CD4-positive, alpha-beta T cell treated with Interleukin-2 at 100 ng/mL for 4 hours (primary cell): ENCODE data around the gene SSRP1.
A peak's percentile ranks its signal among the peaks of the same experiment; 100 is the strongest.
"Not testable (repeated sequence)": the region's sequence is repeated elsewhere in the genome, so short reads cannot be mapped to it uniquely, and the experiment has no call there.

ENCODE experiments used
- DNase-seq: peaks from one replicate; pipeline ENCODE4 v3.0.0-alpha.2; 2020; ENCODE audit warnings: low spot score

SSRP1 gene

GRCh38 chr11:57338142-57338541 lies 2.5 kb upstream of the SSRP1 start, which contains the start of gene P2RX3:
Gene P2RX3, plus strand, starts transcription at chr11:57338352. Its CDS starts 199 bp downstream, at chr11:57338551.
- DNase-seq = no peak

DNA sequence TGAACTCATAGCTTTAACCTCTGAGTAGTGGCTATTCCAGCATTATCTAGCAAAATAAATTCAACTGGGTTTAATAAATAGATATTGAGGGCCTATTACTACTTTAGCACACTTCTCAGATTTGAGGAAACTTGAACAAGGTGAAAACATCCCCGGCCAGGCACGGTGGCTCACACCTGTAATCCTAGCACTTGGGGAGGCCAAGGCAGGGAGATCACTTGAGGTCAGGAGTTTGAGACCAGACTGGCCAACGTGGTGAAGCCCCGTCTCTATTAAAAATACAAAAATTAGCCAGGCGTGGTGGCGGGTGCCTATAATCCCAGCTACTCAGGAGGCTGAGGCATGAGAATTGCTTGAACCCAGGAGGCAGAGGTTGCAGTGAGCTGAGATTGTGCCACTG lies 1.2 kb upstream of the SSRP1 start:
- DNase-seq = not testable (repeated sequence)

- DNase-seq = peak; percentile 26
These were observed 497 bp upstream of the SSRP1 start for GRCh38 chr11:57336111-57336666.

GRCh38 chr11:57335023-57335342 lies 709 bp downstream of the SSRP1 start:
- DNase-seq = no peak

DNA sequence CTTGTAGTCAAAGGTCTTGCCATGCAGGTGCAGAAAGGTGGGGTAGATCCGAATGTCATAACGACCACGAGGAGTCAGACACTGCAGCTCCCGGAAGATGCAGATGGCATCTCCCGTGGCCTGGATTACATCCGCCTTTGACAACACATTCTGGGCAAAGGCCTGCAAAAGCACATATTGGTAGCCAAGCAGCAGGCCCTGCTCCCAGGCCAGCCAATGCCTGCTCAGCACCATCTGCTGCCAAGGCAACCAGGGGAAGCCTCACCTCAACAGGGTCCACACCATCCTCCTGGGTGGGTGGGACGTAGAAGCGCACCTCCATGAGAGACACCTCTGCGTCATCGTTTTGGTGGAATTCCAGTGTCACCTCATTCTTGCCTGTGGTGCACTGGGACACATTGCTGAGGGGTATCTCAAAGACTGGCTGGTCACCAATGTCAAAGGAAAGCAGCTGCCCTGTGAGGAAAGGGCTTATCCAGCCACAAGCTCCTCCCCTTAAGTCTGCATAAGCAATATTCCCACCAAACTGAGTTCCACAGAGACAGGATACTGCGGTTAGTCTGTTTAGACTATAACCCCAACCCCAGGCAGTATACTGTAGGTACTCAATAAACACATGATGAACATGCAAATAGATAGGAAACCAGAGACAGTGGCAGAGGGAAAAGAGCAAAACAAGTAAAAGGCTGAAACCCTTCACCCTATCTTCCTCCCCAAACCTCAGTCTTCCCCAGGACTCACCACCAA lies 2.8 kb downstream of the SSRP1 start:
- DNase-seq = no peak

- DNase-seq = no peak
These were observed 4.0 kb downstream of the SSRP1 start for GRCh38 chr11:57331720-57332119.

DNA sequence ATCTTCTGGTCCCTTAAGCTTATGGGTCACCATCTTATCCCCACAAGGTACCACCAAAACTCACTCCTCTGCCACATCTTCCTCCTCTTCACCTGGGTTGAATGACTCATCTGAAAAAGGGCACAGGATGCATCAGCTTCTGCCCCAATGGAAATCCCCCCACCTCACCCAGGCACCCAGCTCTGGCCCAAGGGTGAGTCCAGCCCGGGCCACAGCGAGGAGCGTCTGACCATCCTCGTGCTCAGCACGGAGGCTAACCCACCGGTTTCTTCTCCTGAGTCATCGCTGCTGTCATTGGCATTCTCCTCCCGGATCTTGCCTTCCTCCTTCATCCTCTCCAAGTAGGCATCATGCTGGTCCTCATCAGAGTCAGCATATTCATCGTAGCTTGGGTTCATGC lies 5.7 kb downstream of the SSRP1 start:
- DNase-seq = no peak

DNA sequence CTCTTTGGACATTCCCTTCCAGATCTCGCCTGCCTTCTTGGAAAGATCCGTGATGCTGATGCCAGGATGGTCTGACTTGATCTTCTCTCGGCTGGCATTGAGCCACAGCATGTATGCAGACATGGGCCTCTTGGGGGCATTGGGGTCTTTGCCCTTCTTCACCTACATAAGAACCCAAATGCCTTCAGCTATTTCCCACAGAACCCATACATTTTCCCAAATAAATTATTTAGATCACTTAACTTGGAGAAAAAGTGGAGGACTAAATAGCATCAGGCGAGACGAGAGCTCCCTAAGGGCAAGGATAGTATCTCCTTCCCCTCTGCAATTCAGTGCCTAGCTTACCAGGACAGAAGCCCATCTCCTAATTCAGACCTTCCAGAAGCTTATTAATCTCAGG lies 8.0 kb downstream of the SSRP1 start:
- no peak for DNase-seq

DNA sequence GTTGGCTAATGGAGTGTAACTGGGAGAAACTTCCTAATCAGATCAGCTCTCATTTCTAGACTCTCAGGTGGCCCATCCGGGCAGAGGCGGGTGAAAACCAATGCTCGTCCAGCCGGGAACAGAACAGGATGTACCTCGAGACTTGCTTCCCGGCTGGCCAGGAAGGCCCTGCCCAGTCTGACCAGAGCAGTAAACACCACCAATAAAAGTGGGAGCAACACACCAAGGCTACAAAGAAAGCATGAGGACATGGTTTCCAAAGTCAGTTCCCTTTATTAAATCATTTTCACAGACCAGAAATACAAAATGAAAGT lies 10.0 kb downstream of the SSRP1 start:
- DNase-seq = no peak

- peak; percentile 94 for DNase-seq
These were observed 10.6 kb downstream of the SSRP1 start, which contains the start of gene TNKS1BP1 for GRCh38 chr11:57324886-57325734. Gene TNKS1BP1, minus strand, starts transcription at chr11:57324952. Its CDS starts 3,067 bp downstream, at chr11:57321885.

GRCh38 chr11:57324154-57324885 lies 11.4 kb downstream of the SSRP1 start:
- no peak for DNase-seq

- no peak for DNase-seq
These were observed 11.9 kb downstream of the SSRP1 start for GRCh38 chr11:57323855-57324153.

- DNase-seq = no peak
These were observed 12.4 kb downstream of the SSRP1 start for GRCh38 chr11:57323167-57323854.

DNA sequence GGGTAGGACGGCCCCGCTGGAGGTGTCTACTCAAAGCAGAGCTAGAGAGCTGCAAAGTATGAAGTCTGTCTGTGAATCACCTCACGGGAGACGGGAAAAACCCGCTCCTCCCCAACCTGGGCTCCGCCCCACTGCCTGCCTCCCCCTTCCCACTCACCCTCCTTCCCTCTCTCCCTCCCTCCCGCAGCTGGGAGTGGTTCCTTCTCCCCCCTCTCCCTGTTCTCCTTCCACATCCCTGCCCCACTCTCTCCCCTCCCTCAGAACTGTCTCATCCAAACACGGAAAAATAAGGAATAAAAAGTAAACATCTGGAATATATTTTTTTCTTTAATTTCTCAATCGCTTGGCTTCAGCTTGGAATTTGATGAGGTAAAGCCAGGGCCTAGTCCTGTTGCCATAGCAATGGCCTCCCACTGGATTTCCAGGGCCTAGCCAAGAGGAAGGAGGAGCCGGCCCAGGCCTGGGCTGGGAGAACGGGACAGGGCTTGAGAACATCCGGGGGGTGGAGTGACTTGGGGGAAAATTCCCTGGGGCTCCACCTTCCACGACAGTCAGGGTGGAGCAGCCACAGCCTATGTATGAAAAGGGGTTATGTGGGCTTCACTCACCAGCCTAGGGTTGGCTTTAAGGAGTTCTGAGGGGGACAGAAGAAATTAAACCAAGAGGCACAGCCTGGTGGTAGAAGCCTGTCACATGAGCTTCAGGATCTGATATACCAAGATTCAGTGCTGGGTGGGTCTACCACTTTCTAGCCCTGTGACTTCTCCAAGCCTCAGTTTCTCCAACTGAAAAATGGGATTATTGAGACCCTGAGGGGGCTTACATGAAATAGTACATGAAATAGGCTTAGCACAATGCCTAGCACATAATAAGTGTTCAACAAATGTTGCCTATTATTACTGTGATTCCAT lies 13.2 kb downstream of the SSRP1 start:
- DNase-seq = no peak

GRCh38 chr11:57321388-57322255 lies 14.1 kb downstream of the SSRP1 start:
- no peak for DNase-seq

DNA sequence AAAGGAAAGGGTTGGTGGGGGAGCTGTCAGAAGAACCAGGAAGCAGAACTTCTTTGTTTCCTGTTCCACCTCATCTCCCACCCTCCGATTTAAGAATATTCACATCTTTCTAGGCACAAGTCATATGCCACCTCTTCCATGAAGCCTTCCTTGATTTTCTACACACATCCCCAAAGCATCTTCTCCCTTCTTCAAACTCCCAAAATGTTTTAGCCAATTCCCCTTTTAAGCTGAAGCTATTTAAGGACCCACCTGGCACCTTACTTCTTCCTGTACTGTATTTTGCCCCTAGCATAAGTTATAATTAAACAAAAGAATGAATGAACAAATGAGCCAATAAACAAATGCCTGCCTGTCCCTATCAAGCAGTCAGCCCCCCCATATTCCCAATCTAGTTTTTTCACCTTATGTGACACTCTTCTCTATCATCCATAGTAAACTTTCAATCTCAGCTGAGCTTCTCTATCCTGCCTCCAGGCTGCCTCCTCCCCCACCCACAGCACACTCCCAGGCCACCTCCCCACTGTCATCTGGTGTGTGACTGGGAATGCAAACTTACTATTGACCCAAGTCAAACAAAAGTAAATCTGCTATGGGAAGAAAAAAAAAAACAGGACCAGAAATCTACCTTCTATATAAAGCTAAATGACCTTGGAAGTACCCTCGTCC lies 14.8 kb downstream of the SSRP1 start:
- no peak for DNase-seq

DNA sequence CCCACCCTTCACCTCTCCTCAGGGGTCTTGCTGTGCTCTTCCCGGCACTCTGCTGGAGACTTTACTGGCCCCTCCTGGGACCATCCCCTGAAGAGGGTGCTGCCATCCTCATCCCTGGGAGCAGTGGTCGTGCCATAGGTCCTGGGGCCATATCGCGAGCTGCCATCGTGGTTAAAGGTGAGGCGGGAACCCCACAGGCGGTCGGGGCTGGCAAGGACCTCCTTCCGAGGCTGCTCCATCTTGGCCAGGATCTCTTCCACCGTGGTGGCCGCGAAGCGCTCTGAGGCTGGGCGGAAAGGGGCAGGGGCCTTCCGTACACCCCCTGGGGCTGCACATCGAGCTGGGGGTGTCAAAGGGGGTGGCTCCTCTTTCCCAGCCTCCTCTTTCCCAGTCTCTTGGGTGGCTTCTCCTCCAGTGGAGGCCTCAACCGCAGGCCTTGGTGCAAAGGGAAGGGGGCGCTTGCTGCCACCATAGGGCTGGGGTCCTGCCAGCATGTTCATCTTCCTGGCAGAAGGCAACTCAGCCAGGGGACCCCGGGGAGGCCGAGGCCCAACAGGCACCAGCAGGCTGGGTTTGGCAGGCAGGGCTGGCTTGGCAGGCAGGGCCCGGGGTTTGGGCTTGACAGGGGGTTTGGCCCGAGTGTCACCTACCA lies 15.5 kb downstream of the SSRP1 start:
- DNase-seq = no peak

GRCh38 chr11:57318178-57318577 lies 17.5 kb downstream of the SSRP1 start:
- DNase-seq = no peak

- DNase-seq = no peak
These were observed 19.7 kb downstream of the SSRP1 start for GRCh38 chr11:57316017-57316416.
